Osteoblast (primary cell): Measurements from ENCODE around the gene C1QL2. TPM values are rescaled to one million over a fixed set of nuclear protein-coding genes. Genes with fewer than 3 reads are reported as not detected.

ENCODE experiments used
- DNase-seq: peaks from one replicate; pipeline ENCODE4 v3.0.0; 2011; ENCODE audit warnings: low spot score, mixed read lengths; ENCODE audit not compliant: insufficient read length; ENCODE audit errors: missing footprints
- H2AFZ ChIP-seq: 2 replicates; pipeline ENCODE4 v1.6.0; 2011; ENCODE audit warnings: mild to moderate bottlenecking, low read length
- H3K27ac ChIP-seq: 2 replicates; pipeline ENCODE4 v1.5.1; 2011; ENCODE audit warnings: mild to moderate bottlenecking, low read depth, low read length, moderate library complexity
- H3K27me3 ChIP-seq: 2 replicates; pipeline ENCODE4 v1.6.0; 2012; ENCODE audit warnings: mild to moderate bottlenecking, control low read depth, inconsistent platforms, low read length, moderate library complexity; ENCODE audit not compliant: insufficient read depth
- H3K36me3 ChIP-seq: 2 replicates; pipeline ENCODE4 v1.5.1; 2011; ENCODE audit warnings: mild to moderate bottlenecking, low read length, control low read depth, moderate library complexity; ENCODE audit not compliant: insufficient read depth
- H3K4me1 ChIP-seq: 2 replicates; pipeline ENCODE4 v1.5.1; 2011; ENCODE audit warnings: mild to moderate bottlenecking, low read length, control low read depth, moderate library complexity; ENCODE audit not compliant: insufficient read depth
- H3K4me2 ChIP-seq: 2 replicates; pipeline ENCODE4 v1.6.0; 2011; ENCODE audit warnings: mild to moderate bottlenecking, low read length; ENCODE audit not compliant: insufficient read depth
- H3K4me3 ChIP-seq: fragments of 200-600 bp; sonication (generic); 3 replicates; pipeline ENCODE4 v1.5.1; 2012; ENCODE audit warnings: mild to moderate bottlenecking, low read length, inconsistent platforms; ENCODE audit not compliant: insufficient read depth
- H3K79me2 ChIP-seq: 2 replicates; pipeline ENCODE4 v1.6.0; 2012; ENCODE audit warnings: mild to moderate bottlenecking, low read length, control low read depth, inconsistent platforms; ENCODE audit not compliant: insufficient read depth
- H3K9me3 ChIP-seq: 2 replicates; pipeline ENCODE4 v1.5.1; 2011; ENCODE audit warnings: low read depth, low read length, control low read depth
- H4K20me1 ChIP-seq: 2 replicates; pipeline ENCODE4 v1.6.0; 2012; ENCODE audit warnings: mild to moderate bottlenecking, low read length, control low read depth; ENCODE audit not compliant: insufficient read depth
- CTCF ChIP-seq: IDR thresholded peaks from 2 replicates; pipeline ENCODE4 v1.5.1; 2011; ENCODE audit warnings: mild to moderate bottlenecking, low read depth, low read length, moderate library complexity; ENCODE audit errors: extremely low read depth
- total RNA-seq: library from RNA; depleted of rRNA; stranded (reverse); fragments of >200 nt; gene quantifications from 2 replicates; pipeline ENCODE4 v1.2.3, GENCODE V29; 2012

C1QL2 gene
- total RNA-seq, 1 donor: not detected

- no peak overlapping the region for H3K27ac ChIP-seq
Observed at GRCh38 chr2:119181791-119182445, 23.4 kb upstream of the C1QL2 start.

GRCh38 chr2:119181391-119181790, 22.8 kb upstream of the C1QL2 start:
- Histone ChIP-seq H3K79me2 (no peaks in the 10 kb centered on the region), H3K4me2 (no peak overlapping the region), H3K4me1 (peaks cover 10% of the 10 kb centered on the region), H2AFZ (no peak overlapping the region), H4K20me1 (no peaks in the 10 kb centered on the region), H3K9me3 (no peaks in the 10 kb centered on the region), H3K27ac (no peak overlapping the region), H3K4me3 (no peak overlapping the region), H3K27me3 (no peaks in the 10 kb centered on the region), H3K36me3 (no peaks in the 10 kb centered on the region)
- DNase-seq: no peak
- TF ChIP-seq CTCF: no peak

More at GRCh38 chr2:119181791-119182445, 23.4 kb upstream of the C1QL2 start:
- H2AFZ ChIP-seq: no peak overlapping the region
- H3K79me2 ChIP-seq: no peaks in the 10 kb centered on the region
- no peak overlapping the region for H3K4me3 ChIP-seq
- H3K36me3 ChIP-seq: no peaks in the 10 kb centered on the region
- no peaks in the 10 kb centered on the region for H4K20me1 ChIP-seq
- H3K4me2 ChIP-seq: no peak overlapping the region
- no peak for DNase-seq
- H3K4me1 ChIP-seq: peaks cover 10% of the 10 kb centered on the region
- H3K9me3 ChIP-seq: no peaks in the 10 kb centered on the region
- no peak for TF ChIP-seq CTCF
- H3K27me3 ChIP-seq: no peaks in the 10 kb centered on the region

- Histone ChIP-seq H2AFZ (no peak overlapping the region), H3K36me3 (no peaks in the 10 kb centered on the region), H3K4me1 (peaks cover 10% of the 10 kb centered on the region), H3K27ac (no peak overlapping the region), H3K4me3 (no peak overlapping the region), H4K20me1 (no peaks in the 10 kb centered on the region), H3K9me3 (no peaks in the 10 kb centered on the region), H3K4me2 (no peak overlapping the region), H3K27me3 (no peaks in the 10 kb centered on the region), H3K79me2 (no peaks in the 10 kb centered on the region)
- TF ChIP-seq CTCF: no peak
- no peak for DNase-seq
Observed at GRCh38 chr2:119180892-119181291, 22.3 kb upstream of the C1QL2 start.

- Histone ChIP-seq H3K27me3 (no peaks in the 10 kb centered on the region), H4K20me1 (no peaks in the 10 kb centered on the region), H3K79me2 (no peaks in the 10 kb centered on the region), H3K4me2 (no peak overlapping the region), H3K9me3 (no peaks in the 10 kb centered on the region), H3K4me1 (peaks cover 10% of the 10 kb centered on the region), H3K27ac (no peak overlapping the region), H2AFZ (peak overlapping the region; percentile 72), H3K4me3 (no peak overlapping the region), H3K36me3 (no peaks in the 10 kb centered on the region)
- TF ChIP-seq CTCF: no peak
- DNase-seq: no peak
Observed at GRCh38 chr2:119179991-119180390, 21.4 kb upstream of the C1QL2 start.
